CD4-positive, alpha-beta T cell treated with Interleukin-4 for 1 hour (primary cell): ENCODE data around the gene EPB41L3.
"Not testable (repeated sequence)": the region's sequence is repeated elsewhere in the genome, so short reads cannot be mapped to it uniquely, and the experiment has no call there.

Experiments
- DNase-seq, 2 donors: peaks; one replicate each; pipeline ENCODE4 v3.0.0-alpha.2; 2020 to 2022

EPB41L3 gene

DNA sequence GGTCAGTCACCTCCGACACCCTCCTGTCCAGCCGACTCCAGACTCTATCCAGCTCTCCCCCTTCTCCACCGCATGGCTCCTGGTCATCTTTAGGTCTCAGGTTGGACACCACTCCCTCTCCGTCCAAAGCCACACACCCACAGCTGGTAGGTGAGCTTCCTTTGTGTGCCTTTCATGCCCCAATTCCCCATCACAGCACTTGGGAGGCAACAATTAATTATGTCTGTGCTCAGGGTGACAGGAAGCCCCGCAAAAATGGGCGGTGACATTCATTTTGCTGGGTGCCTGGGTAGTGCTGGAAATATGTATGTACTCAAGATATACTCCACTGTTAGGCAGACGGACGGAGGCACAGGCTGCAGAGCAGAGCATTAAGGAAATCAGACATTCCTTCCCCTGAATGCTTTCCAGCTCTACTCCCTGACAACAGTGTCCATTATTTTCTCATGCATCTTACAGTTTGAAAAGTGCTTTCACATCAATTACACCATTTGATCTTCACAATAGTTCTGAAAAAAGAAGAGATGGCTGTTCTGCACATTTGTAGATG, 13.1 kb downstream of the EPB41L3 start:
- DNase-seq = no peak

GRCh38 chr18:5529471-5529870, 14.3 kb downstream of the EPB41L3 start:
- no peak for DNase-seq

- DNase-seq = no peak
Measured at GRCh38 chr18:5527603-5528002, 16.2 kb downstream of the EPB41L3 start.

- DNase-seq = no peak
Measured at GRCh38 chr18:5524660-5525059, 19.1 kb downstream of the EPB41L3 start.

DNA sequence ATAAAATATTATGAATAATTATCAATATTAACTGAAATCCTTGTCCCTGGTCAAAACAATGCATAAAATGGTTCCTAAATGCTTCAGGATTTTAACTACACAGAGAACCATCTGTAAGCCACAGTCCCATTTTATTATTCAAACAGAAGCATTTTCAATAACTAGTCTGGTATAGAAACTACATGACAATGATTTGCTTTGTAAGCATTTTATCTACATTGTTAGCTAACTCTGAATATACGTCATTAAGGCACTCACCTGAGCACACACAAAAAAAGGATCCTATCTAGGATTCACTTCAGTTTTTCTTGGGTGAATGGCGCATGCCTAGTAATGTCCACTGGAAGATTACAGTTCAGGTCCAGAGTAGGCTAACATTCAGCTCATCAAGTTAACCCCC, 22.8 kb downstream of the EPB41L3 start:
- no peak for DNase-seq

- DNase-seq = no peak
Measured at GRCh38 chr18:5520464-5520863, 23.3 kb downstream of the EPB41L3 start.

GRCh38 chr18:5519448-5520298, 24.1 kb downstream of the EPB41L3 start:
- DNase-seq = no peak

DNA sequence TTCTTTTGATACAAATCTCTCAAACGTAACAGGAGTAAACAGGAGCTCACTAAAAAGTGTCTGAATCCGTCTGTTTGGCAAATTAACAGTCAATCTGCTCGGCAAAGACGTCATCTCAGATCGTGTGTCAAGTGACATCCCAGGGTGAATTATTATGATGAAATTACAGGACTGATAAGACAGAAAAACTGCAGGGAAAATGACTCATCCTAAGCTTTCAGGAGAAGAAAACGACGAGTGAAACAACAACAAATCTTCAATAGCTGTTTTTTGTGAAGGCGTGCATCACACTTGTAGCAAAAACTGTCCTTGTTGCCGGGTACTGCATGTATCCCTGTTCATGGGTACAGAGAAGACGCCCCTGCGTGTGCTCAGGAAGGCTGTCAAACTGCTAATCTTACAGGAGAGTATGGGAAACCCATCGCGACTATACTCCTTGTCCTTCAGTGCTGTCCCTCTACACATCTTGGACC, 24.9 kb downstream of the EPB41L3 start:
- DNase-seq = no peak

- DNase-seq = no peak
Measured at GRCh38 chr18:5518179-5518770, 25.5 kb downstream of the EPB41L3 start.

- no peak for DNase-seq
Measured at GRCh38 chr18:5516841-5517240, 27.0 kb downstream of the EPB41L3 start.

GRCh38 chr18:5515011-5515784, 28.6 kb downstream of the EPB41L3 start:
- peak in 1 of 2 donors; percentile 0 for DNase-seq

- no peak for DNase-seq
Measured at GRCh38 chr18:5513947-5514346, 29.9 kb downstream of the EPB41L3 start.

DNA sequence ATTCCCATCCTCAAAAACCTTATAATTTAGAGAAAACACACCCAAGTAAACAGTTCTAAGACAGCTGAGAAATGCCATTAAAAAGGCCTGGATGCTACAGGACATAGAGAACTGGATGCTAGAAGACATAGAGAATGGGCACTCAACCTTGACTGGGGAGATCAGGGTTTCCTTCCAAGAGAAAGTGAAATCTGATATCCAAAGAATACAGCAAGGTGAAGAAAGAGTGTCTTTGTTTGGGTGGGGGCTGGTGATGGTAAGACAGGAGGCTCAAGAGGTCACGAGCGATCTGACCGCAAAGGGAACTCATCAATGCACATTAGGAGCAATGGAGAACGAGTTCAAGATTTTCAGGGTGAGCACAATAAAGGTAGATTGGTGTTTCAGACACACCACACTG, 31.6 kb downstream of the EPB41L3 start:
- DNase-seq = no peak

GRCh38 chr18:5511541-5511940, 32.3 kb downstream of the EPB41L3 start:
- not testable (repeated sequence) for DNase-seq

DNA sequence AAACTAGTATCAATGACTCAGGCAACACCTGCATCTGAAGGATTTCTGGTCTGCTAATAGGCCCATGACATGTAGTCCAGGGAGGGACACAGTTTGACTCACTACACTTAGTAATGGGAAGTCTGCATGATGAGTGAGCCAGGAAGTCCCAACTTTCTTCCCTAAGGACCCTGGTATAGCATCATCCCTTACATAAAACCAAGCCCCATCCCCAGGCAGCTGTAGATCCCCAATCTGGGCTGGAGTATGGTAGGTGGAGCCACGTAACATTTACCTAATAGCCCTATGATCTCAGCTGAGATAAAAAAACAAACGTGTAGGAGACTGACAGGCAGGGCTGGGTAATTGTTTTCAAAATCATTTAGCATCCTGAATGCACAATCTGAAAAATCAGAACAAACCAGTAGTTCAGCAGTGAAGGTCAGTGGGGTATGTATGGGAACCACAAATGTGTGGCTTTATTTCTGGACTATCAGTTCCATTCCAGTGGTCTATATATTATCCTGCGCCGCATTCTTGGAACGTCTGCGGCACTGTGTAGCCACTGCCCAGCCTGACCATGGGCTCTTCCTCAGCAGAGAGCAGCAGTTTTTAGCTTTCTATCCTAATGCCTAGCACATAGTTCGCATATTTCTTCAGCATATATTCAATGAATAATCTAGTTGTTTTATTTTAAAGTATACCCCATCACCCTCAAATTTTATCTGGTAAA, 33.5 kb downstream of the EPB41L3 start:
- DNase-seq = no peak

DNA sequence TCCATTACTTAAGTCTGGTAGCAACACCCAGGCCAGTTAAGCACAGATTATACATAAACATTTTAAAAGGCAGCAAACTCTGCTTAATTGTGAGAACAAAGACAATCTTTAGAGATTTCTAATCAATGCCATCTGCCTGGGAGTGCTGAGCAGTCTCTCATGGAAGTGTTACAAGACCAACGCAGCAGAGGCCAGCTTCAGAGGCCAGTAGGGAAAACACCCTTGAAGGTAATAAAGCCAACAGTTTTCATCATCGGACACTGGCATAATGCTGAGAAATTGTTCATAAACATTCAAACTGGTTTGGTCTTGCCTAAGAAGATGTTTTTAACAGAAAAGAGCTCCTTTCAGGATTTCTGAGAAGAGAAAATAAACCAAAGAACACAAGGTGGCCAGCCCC, 35.0 kb downstream of the EPB41L3 start:
- no peak for DNase-seq

GRCh38 chr18:5507756-5508155, 36.0 kb downstream of the EPB41L3 start:
- no peak for DNase-seq

- DNase-seq = no peak
Measured at GRCh38 chr18:5506174-5506573, 37.6 kb downstream of the EPB41L3 start.

DNA sequence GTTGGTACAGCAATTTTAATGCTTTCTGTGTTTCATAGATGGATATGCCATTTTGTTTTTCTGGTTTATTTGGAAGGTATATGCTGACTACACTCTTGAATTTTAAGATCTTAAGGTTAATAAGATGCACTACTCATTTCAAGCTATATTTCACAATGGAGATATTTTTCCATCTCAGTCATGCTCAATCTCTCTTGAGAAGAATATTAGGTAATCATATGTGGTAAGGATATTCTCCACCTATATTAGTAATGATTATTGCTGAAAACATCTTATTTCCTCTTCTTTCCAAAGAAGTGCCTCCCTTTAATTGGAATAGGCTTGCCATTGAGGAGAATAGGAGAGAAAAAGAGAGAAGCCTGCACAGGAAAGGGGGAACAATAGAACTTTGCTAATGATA, 40.1 kb downstream of the EPB41L3 start:
- no peak for DNase-seq

DNA sequence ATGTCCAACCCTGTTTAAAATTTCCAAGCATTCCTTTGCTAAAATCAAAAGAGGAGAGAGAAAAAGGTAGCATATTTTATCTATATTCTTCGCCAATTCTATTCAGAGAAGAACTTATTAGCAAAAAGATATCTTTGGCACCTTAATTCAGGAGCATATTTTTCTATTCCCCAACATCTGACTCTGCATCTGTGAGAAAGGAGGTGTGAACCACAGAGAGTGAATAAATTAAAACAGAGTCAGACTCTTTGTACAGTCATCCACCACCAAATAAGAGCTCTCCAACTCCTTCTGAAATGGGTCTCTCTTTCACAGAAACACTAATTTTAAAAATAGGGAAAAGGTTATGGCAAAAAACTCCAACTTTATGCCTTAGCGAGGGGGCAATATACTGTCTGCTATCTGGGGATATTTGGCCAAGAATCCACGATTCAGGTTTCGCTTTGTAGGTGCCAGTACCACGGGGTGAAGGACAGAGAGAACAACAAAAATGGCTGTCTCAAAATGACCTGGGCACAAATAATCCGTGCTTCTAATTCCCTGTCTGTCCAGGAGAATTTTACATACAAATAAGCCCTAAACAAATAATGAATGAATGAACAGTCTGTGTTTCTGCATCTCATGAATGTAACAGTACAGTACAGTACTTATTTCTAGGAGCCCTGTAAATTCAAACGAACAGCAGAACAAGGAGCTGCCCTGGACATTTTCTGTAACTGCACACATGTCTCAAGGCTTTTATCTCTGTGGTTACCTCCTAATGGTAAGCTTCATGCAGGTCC, 43.4 kb downstream of the EPB41L3 start:
- DNase-seq = no peak

- no peak for DNase-seq
Measured at GRCh38 chr18:5498452-5498851, 45.3 kb downstream of the EPB41L3 start.

DNA sequence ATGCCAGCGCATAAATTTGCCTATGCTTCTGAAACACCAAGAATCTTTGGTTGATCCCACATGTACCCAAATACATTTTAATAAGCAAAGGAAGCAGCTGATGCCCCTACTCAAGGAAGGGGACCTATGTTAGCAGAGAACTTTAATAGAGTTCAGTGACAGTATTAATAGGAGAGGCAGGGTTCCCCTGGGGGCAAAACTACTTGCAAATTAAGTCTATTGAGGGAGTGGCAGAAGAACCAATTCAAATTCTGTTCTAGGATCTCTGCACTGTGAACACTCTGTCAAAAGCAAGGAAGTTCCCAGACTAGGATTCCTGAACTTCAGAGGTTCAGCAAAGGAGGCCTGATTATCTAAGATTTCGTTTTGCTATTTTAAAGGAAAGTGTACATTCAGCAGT, 47.5 kb downstream of the EPB41L3 start:
- no peak for DNase-seq
